Measurements from ENCODE around the gene MACROD2. TPM values are rescaled to one million over a fixed set of nuclear protein-coding genes. Genes with fewer than 3 reads are reported as not detected.

MACROD2 gene
- polyA plus RNA-seq, 1 experiment = 0.47 TPM

DNA sequence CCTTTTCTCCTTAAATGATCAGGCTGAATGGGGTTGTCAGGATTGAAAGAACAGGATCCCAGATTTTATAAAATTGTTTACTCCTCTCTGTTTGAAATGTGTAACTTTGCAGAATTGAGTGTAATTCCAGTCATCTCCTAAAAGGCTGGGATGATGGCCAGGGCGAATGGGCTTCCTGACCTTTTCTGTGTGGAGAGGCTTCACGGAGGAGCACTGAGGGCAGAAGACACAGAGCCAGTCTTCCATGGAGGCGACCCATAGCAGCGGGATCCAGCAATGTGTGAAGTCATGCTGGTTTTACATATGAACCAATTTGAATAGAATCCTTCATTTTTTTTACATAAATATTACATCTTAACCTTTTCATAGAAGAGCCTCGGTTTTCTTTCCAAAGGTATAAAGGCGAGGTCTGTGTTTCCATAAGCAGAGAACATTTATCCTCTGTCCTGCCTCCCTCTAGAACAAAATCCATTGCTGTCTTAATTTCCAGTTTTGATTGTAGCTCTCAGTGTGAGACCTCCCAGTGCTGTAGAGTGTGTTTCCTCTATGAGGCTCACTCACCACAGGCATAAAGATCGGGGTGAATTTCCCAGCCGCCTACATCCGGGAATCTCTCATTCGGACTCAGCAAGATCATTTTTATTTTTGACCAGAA, 711.8 kb downstream of the MACROD2 start:
- TF ChIP-seq, protein P1, sequence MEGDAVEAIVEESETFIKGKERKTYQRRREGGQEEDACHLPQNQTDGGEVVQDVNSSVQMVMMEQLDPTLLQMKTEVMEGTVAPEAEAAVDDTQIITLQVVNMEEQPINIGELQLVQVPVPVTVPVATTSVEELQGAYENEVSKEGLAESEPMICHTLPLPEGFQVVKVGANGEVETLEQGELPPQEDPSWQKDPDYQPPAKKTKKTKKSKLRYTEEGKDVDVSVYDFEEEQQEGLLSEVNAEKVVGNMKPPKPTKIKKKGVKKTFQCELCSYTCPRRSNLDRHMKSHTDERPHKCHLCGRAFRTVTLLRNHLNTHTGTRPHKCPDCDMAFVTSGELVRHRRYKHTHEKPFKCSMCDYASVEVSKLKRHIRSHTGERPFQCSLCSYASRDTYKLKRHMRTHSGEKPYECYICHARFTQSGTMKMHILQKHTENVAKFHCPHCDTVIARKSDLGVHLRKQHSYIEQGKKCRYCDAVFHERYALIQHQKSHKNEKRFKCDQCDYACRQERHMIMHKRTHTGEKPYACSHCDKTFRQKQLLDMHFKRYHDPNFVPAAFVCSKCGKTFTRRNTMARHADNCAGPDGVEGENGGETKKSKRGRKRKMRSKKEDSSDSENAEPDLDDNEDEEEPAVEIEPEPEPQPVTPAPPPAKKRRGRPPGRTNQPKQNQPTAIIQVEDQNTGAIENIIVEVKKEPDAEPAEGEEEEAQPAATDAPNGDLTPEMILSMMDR (IDR thresholded peaks at IDR 0.05; ENCODE audit: insufficient read depth, low read depth, low read length) = no peak
- DNase-seq (ENCODE audit: low read depth) = no peak
- ChIA-PET CTCF (interaction anchor here (1.0 kb wide), 1 partner anchor 40 kb away, joined by 3 read pairs; no protein-coding TSS in a partner anchor), POLR2A (no interaction called here)
- Histone ChIP-seq H3K36me3 (ENCODE audit: control insufficient read depth, insufficient read depth, low read length) (no peaks in the 10 kb centered on the region), H3K4me3 (ENCODE audit: low read depth, low read length) (no peak overlapping the region), H3K27me3 (ENCODE audit: control insufficient read depth, insufficient read depth, low read length) (no peaks in the 10 kb centered on the region)

DNA sequence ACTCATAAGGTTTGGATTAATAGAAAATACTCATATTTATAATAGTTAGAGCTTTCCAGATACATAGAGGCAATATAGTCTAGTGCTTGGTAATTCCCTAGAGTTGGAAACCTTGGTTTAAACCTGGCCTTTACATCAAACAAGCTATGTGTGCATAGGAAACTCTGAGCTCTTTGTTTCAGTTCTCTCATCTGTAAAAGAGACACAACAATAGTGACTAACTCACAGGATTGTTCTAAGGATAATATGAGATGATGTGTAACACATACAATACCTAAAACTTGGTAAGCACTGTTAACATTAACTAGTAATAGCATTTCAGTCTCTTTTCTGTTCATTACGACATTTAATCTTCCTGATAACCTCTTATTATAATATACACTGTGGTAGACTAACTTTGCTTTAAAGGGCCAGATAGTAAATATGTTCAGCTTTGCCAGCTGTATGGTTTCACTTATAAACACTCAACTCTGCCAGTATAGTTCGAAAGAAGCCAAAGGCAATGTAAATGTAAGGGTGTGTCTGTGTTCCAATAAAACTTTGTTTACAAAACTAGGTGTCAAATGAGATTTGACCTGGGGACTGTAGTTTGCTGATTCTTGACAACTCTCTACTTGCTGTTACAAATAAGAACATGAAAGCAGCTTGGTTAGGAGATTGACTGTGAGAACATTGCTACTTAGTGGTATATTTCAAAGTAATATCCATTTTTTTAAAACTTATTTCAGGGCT, 712.7 kb downstream of the MACROD2 start:
- POLR2A ChIA-PET = no interaction called here
- Histone ChIP-seq H3K4me3 (ENCODE audit: low read depth, low read length) (no peak overlapping the region), H3K27me3 (ENCODE audit: control insufficient read depth, insufficient read depth, low read length) (no peaks in the 10 kb centered on the region), H3K36me3 (ENCODE audit: control insufficient read depth, insufficient read depth, low read length) (no peaks in the 10 kb centered on the region)
- CTCF ChIA-PET = interaction anchor here (1.2 kb wide), 1 partner anchor 258 kb away, joined by 3 read pairs; no protein-coding TSS in a partner anchor
- no peak for DNase-seq (ENCODE audit: low read depth)
- TF ChIP-seq, protein P1 (IDR thresholded peaks at IDR 0.05; ENCODE audit: insufficient read depth, low read depth, low read length) = no peak

DNA sequence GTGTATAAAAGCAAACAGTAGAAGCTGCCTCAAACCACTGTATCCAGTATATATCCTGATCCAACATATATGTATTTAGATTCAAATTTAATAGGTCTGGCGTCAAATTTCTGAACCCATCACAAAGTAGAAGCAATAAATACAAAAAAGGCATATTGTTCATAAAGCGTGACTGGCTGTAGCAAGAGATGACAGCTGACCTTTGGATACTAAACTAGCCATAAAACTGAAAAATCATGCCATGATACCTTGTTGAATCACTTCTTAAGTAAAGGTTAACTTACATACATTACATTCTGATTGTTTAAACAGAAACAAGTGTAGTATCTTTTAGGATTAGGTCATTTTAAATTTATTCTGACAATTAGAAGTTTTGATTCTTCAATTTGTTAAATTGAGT, 714.1 kb downstream of the MACROD2 start:
- TF ChIP-seq, protein P1 (IDR thresholded peaks at IDR 0.05; ENCODE audit: insufficient read depth, low read depth, low read length) = no peak
- Histone ChIP-seq H3K36me3 (ENCODE audit: control insufficient read depth, insufficient read depth, low read length) (no peaks in the 10 kb centered on the region), H3K27me3 (ENCODE audit: control insufficient read depth, insufficient read depth, low read length) (no peaks in the 10 kb centered on the region), H3K4me3 (ENCODE audit: low read depth, low read length) (no peak overlapping the region)
- DNase-seq (ENCODE audit: low read depth) = no peak
- CTCF ChIA-PET = interaction anchor here (1.2 kb wide), 1 partner anchor 257 kb away, joined by 3 read pairs; no protein-coding TSS in a partner anchor
- POLR2A ChIA-PET = no interaction called here

DNA sequence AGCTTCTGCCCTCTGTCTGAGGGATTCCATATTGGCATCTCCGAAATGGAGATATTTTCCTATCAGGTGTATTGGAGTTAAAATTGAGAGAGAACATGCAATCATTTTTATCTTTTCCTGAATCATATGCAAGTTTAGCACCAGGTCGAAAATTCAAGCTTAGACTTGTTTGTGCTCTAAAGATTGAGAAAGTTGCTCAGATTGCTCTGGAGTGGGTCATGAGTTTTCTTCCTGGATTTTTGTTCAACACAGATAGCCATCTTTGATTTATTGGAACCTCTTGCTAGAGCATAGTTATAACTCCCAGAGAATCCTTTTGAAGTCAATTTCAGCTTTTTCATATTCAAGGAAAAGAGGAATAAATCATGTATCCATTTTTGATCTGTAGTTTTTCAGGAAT, 715.6 kb downstream of the MACROD2 start:
- Histone ChIP-seq H3K36me3 (ENCODE audit: control insufficient read depth, insufficient read depth, low read length) (no peaks in the 10 kb centered on the region), H3K4me3 (ENCODE audit: low read depth, low read length) (no peak overlapping the region), H3K27me3 (ENCODE audit: control insufficient read depth, insufficient read depth, low read length) (no peaks in the 10 kb centered on the region)
- CTCF ChIA-PET = no interaction called here
- POLR2A ChIA-PET = no interaction called here
- TF ChIP-seq, protein P1 (IDR thresholded peaks at IDR 0.05; ENCODE audit: insufficient read depth, low read depth, low read length) = no peak
- no peak for DNase-seq (ENCODE audit: low read depth)

DNA sequence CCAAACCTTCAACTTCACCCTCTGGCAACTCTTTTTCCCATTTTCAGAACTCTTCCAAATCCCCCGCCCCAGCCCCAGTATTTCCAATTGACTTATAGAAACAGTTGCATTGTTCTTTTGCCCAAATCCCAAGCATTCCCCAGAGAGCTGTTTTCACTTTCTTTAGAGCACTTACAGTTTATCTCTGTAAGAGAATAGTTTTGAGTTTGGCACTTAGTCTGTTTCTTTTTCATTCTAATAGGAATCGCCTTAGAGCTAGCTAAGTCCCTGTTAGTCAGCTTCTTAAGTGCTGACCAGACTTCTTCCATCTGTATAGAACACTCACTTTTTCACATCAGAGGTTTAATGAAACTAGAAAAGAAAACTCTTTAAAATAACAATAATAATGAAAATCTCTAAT, 716.3 kb downstream of the MACROD2 start:
- Histone ChIP-seq H3K4me3 (ENCODE audit: low read depth, low read length) (no peak overlapping the region), H3K36me3 (ENCODE audit: control insufficient read depth, insufficient read depth, low read length) (no peaks in the 10 kb centered on the region), H3K27me3 (ENCODE audit: control insufficient read depth, insufficient read depth, low read length) (no peaks in the 10 kb centered on the region)
- TF ChIP-seq, protein P1 (IDR thresholded peaks at IDR 0.05; ENCODE audit: insufficient read depth, low read depth, low read length) = no peak
- DNase-seq (ENCODE audit: low read depth) = no peak
- ChIA-PET POLR2A (no interaction called here), CTCF (no interaction called here)

Data from BJ (cell line).